ENCODE results near the gene SST. TPM values are rescaled to one million over a fixed set of nuclear protein-coding genes. Genes with fewer than 3 reads are reported as not detected.

SST gene
- total RNA-seq, 4 donors from 2014 or later, result 15.9 to 97.6 (median 46.5) TPM

DNA sequence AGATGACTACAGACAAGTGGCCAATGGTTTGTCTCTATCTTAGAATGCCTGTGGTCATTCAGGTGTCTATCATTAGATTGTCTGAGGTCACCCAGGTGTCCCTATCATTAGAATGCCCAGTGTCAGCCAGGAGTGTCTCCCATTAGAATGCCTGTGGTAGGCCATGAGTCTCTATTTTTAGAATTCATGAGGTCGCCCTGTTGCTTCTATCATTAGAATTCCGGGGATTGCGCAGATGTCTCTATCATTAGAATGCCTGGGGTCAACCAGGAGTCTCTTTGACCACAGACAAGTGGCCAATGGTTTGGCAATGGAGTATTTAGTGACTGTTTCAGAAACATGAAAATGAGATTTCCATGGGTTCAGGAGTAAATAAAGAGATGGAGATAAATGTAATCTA, 24.6 kb upstream of the SST start:
- no peak for DNase-seq
- no peaks in the 10 kb centered on the region for H3K27me3 ChIP-seq
- H3K27ac ChIP-seq, result no peak overlapping the region
- no peak overlapping the region for H3K4me3 ChIP-seq
- H3K4me1 ChIP-seq, result no peaks in the 10 kb centered on the region
- no peak for TF ChIP-seq POLR2A (IDR thresholded peaks at IDR 0.05)
- TF ChIP-seq, protein P1, sequence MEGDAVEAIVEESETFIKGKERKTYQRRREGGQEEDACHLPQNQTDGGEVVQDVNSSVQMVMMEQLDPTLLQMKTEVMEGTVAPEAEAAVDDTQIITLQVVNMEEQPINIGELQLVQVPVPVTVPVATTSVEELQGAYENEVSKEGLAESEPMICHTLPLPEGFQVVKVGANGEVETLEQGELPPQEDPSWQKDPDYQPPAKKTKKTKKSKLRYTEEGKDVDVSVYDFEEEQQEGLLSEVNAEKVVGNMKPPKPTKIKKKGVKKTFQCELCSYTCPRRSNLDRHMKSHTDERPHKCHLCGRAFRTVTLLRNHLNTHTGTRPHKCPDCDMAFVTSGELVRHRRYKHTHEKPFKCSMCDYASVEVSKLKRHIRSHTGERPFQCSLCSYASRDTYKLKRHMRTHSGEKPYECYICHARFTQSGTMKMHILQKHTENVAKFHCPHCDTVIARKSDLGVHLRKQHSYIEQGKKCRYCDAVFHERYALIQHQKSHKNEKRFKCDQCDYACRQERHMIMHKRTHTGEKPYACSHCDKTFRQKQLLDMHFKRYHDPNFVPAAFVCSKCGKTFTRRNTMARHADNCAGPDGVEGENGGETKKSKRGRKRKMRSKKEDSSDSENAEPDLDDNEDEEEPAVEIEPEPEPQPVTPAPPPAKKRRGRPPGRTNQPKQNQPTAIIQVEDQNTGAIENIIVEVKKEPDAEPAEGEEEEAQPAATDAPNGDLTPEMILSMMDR (IDR thresholded peaks at IDR 0.05), result no peak
- H3K36me3 ChIP-seq, result no peaks in the 10 kb centered on the region
- H3K9me3 ChIP-seq, result no peaks in the 10 kb centered on the region

DNA sequence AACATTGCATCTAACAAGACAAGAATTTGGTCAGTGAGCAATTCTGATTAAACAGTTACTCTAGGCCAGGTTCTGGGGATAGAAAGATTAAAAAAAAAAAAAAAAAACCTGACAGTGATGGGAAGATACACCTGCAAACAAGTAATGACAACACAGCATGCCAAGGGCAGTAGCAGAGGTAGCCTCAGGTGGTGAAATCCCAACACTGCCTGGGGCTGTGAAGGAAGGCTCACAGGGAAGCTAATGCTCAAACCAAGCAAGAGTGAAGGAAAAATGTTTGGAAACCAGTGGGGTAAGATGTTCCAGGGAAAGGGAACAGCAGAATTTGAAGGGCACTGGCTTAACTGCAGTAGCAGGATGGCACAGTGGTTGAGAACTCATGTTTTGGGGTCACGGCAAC, 23.2 kb upstream of the SST start:
- no peaks in the 10 kb centered on the region for H3K36me3 ChIP-seq
- H3K4me1 ChIP-seq, result no peaks in the 10 kb centered on the region
- no peak overlapping the region for H3K27ac ChIP-seq
- no peaks in the 10 kb centered on the region for H3K9me3 ChIP-seq
- no peaks in the 10 kb centered on the region for H3K27me3 ChIP-seq
- no peak for DNase-seq
- TF ChIP-seq, protein P1 (IDR thresholded peaks at IDR 0.05), result no peak
- TF ChIP-seq POLR2A (IDR thresholded peaks at IDR 0.05), result no peak
- no peak overlapping the region for H3K4me3 ChIP-seq

DNA sequence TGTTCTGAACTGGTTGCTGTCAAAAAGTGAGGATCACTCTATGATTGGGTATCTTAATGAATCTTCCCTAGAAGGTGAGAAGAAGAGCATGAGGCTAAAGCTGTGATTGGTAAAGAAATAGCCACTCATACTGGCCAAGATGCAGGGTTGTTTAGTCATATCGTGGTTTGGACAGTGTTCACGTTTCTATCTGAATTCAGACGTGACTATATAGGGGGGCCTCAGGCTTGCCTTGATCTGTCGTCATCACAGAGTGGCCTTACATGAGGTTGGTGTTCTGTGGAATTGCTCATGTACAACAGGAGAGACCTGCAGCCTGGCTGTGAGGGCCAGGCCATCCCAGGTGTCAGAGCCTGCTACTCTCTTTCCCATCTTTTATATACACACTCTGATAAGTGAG, 19.8 kb upstream of the SST start:
- H3K4me3 ChIP-seq, result no peak overlapping the region
- H3K27ac ChIP-seq, result no peak overlapping the region
- peaks cover 0 to 5% (median 0%) of the 10 kb centered on the region in 4 donors for H3K9me3 ChIP-seq
- TF ChIP-seq, protein P1 (IDR thresholded peaks at IDR 0.05), result no peak
- no peak for TF ChIP-seq POLR2A (IDR thresholded peaks at IDR 0.05)
- no peaks in the 10 kb centered on the region for H3K36me3 ChIP-seq
- DNase-seq, result no peak
- H3K4me1 ChIP-seq, result no peaks in the 10 kb centered on the region
- H3K27me3 ChIP-seq, result no peaks in the 10 kb centered on the region

DNA sequence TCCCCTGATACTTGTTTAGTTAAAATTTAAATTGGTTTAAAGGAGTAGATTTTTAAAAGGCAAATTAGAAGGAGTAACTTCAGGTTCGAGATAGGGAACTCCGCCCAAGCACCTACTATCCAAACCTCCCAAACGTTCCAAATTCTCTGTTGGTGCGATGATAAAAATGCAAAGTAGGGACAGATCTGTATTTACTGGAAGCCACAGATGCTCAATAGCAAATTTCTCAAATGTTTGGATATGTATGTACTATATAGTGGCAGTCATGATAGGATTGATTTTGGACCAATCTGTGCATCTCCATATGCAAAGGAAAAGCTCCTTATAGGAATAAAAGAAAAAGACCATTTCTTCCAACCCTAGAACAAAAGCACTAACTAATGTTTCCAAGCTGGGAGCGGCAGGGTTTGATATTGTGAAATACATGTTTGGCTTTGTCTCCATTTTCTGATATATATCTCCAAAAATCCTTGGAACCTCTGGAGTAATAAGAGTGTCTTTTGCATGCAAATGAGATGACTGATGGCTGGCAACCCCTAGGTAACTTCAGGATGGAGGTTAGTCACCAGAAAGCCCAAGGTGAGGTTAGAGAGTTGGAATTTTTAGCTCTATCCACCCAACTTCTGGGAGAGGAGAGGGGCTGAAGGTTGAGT, 16.6 kb upstream of the SST start:
- DNase-seq, result no peak
- Histone ChIP-seq H3K27ac (no peak overlapping the region), H3K4me1 (no peaks in the 10 kb centered on the region), H3K27me3 (no peaks in the 10 kb centered on the region), H3K36me3 (no peaks in the 10 kb centered on the region), H3K4me3 (no peak overlapping the region), H3K9me3 (peaks cover 0 to 5% (median 0%) of the 10 kb centered on the region in 4 donors)
- no peak for TF ChIP-seq POLR2A (IDR thresholded peaks at IDR 0.05)
- TF ChIP-seq, protein P1 (IDR thresholded peaks at IDR 0.05), result no peak

DNA sequence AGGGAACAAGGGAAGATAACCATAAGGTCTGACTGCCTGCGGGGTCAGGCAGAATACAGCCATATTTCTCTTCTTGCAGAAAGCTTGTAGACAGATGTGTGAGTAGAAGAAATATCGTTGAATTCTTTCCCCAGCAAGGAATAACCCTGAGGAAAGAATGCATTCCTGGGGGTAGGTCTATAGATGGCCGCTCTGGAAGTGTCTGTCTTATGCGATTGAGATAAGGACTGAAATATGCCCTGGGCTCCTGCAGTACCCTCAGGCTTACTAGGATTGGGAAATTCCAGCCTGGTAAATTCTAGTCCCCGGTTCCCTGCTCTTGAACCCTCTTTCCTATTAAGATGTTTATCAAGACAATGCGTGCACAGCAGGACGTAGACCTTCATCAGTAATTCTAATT, 15.8 kb upstream of the SST start:
- no peak for DNase-seq
- Histone ChIP-seq H3K9me3 (peaks cover 0 to 5% (median 0%) of the 10 kb centered on the region in 4 donors), H3K4me3 (no peak overlapping the region), H3K27ac (no peak overlapping the region), H3K4me1 (no peaks in the 10 kb centered on the region), H3K36me3 (no peaks in the 10 kb centered on the region), H3K27me3 (no peaks in the 10 kb centered on the region)
- TF ChIP-seq, protein P1 (IDR thresholded peaks at IDR 0.05), result no peak
- TF ChIP-seq POLR2A (IDR thresholded peaks at IDR 0.05), result no peak
